Hepatocyte (in vitro differentiated cells): ENCODE data around the gene LILRB2.
"Not testable (repeated sequence)": the region's sequence is repeated elsewhere in the genome, so short reads cannot be mapped to it uniquely, and the experiment has no call there.

Experiments
- CTCF ChIP-seq: fragments of 200-600 bp; sonication (generic); IDR thresholded peaks from 2 replicates; pipeline ENCODE4 v1.5.1; 2016; ENCODE audit warnings: antibody characterized with exemption, mild to moderate bottlenecking; ENCODE audit not compliant: poor library complexity
- EZH2 ChIP-seq: fragments of 200-600 bp; sonication (generic); IDR thresholded peaks from 2 replicates; pipeline ENCODE4 v1.6.1; 2016; ENCODE audit warnings: antibody characterized with exemption, mild to moderate bottlenecking, borderline replicate concordance

- not testable (repeated sequence) for TF ChIP-seq CTCF, EZH2
Observed at GRCh38 chr19:54240372-54241336, 40.3 kb downstream of the LILRB2 start.
